Endothelial cell of umbilical vein (primary cell): ENCODE data around the gene PHF24. TPM values are rescaled to one million over a fixed set of nuclear protein-coding genes. Genes with fewer than 3 reads are reported as not detected.

Experiments used
- BruUV-seq: library from RNA; stranded (reverse); fragments of 400-500 nt; replicated peaks from 2 replicates; lab custom pipeline; 2021; lab: Mats Ljungman, UMichigan
- CTCF ChIA-PET: fragments of 300-600, 350-600 bp; sonication (Branson Sonifier 250); formaldehyde crosslinking; loops from one replicate; lab custom pipeline; 2021; ENCODE audit warnings: antibody characterized with exemption, inconsistent platforms; lab: Charles Lee
- POLR2A ChIA-PET: fragments of 300-600, 350-600 bp; sonication (Branson Sonifier 250); formaldehyde crosslinking; loops from one replicate; lab custom pipeline; 2021; ENCODE audit warnings: antibody characterized with exemption, inconsistent platforms; lab: Charles Lee
- DNase-seq: peaks from one replicate; pipeline ENCODE4 v3.0.0-alpha.2; 2011; ENCODE audit warnings: low read depth, low spot score
- FAIRE-seq: peaks from 2 replicates; lab custom pipeline; 2011; peaks lifted over from hg19 to GRCh38; lab: Jason Lieb, UNC
- H2AFZ ChIP-seq: 2 replicates; pipeline ENCODE4 v1.6.0; 2012; ENCODE audit warnings: low read depth, low read length, control low read depth, inconsistent platforms
- H3K27ac ChIP-seq: 2 replicates; pipeline ENCODE4 v1.5.1; 2011; ENCODE audit warnings: low read depth, mild to moderate bottlenecking, control low read depth, low read length, moderate library complexity; ENCODE audit not compliant: insufficient read depth
- H3K27me3 ChIP-seq, 2 experiments: 2 replicates each; pipeline versions ENCODE4 v1.6.0 to v1.6.1; 2011; ENCODE audit warnings: low read length in 2 of 2, mixed read lengths in 1 of 2; ENCODE audit not compliant: control insufficient read depth in 2 of 2, insufficient read depth in 2 of 2
- H3K36me3 ChIP-seq, 2 experiments: 2 replicates in 1 of 2; 3 replicates in 1 of 2; pipeline ENCODE4 v1.5.1; 2011; ENCODE audit warnings: low read length in 2 of 2, mild to moderate bottlenecking in 1 of 2, moderate library complexity in 1 of 2; ENCODE audit not compliant: control insufficient read depth in 2 of 2, insufficient read depth in 2 of 2; ENCODE audit errors: extremely low read depth in 1 of 2
- H3K4me1 ChIP-seq: 3 replicates; pipeline ENCODE4 v1.5.1; 2011; ENCODE audit warnings: mild to moderate bottlenecking, low read length; ENCODE audit not compliant: control insufficient read depth, insufficient read depth; ENCODE audit errors: extremely low read depth
- H3K4me2 ChIP-seq: 2 replicates; pipeline ENCODE4 v1.6.1; 2011; ENCODE audit warnings: low read length, control low read depth, mixed read lengths; ENCODE audit not compliant: insufficient read depth
- H3K4me3 ChIP-seq, 3 experiments: fragments of 200-600 bp in 1 of 3; sonication (generic), shearing (Covaris generic) in 1 of 3; replicated peaks in 1 of 3; 2 replicates each; pipeline ENCODE4 v1.5.1; 2011 to 2016; ENCODE audit warnings: control low read depth in 3 of 3, low read length in 3 of 3, mild to moderate bottlenecking in 2 of 3, inconsistent platforms in 1 of 3, low read depth in 1 of 3, moderate library complexity in 1 of 3; ENCODE audit not compliant: insufficient read depth in 1 of 3
- H3K79me2 ChIP-seq: 2 replicates; pipeline ENCODE4 v1.6.0; 2012; ENCODE audit warnings: low read length, inconsistent platforms; ENCODE audit not compliant: control insufficient read depth, insufficient read depth
- H3K9ac ChIP-seq: replicated peaks from 2 replicates; pipeline ENCODE3; 2011; ENCODE audit warnings: low read length, control low read depth; ENCODE audit not compliant: insufficient read depth; ENCODE audit errors: extremely low read depth
- H3K9me1 ChIP-seq: replicated peaks from 3 replicates; pipeline ENCODE4 v1.6.0; 2011; ENCODE audit warnings: mild to moderate bottlenecking, low read length; ENCODE audit not compliant: control insufficient read depth, insufficient read depth; ENCODE audit errors: extremely low read depth
- H3K9me3 ChIP-seq: replicated peaks from 2 replicates; pipeline ENCODE4 v1.5.1; 2012; ENCODE audit warnings: low read length, inconsistent platforms; ENCODE audit not compliant: control insufficient read depth, insufficient read depth
- H4K20me1 ChIP-seq: replicated peaks from 2 replicates; pipeline ENCODE3; 2011; ENCODE audit warnings: mild to moderate bottlenecking, low read length; ENCODE audit not compliant: control insufficient read depth, insufficient read depth; ENCODE audit errors: extremely low read depth
- CTCF ChIP-seq, 2 donors: IDR thresholded peaks; 1 replicate in 1 of 2; 2 replicates in 1 of 2; pipeline ENCODE4 v1.5.1; 2011; ENCODE audit warnings: low read length in 2 of 2, mild to moderate bottlenecking in 2 of 2, moderate library complexity in 2 of 2, control low read depth in 1 of 2, inconsistent platforms in 1 of 2, low read depth in 1 of 2; ENCODE audit not compliant: insufficient read depth in 1 of 2; ENCODE audit errors: extremely low read depth in 1 of 2
- EZH2 ChIP-seq: IDR thresholded peaks from 2 replicates; pipeline ENCODE4 v1.6.1; 2012; ENCODE audit warnings: borderline replicate concordance, low read depth, mild to moderate bottlenecking, moderate library complexity, low read length, inconsistent platforms; ENCODE audit not compliant: severe bottlenecking
- FOS ChIP-seq: IDR thresholded peaks from 2 replicates; pipeline ENCODE4 v1.6.1; 2011; ENCODE audit warnings: mild to moderate bottlenecking, low read length, moderate library complexity, borderline replicate concordance; ENCODE audit not compliant: insufficient read depth
- GATA2 ChIP-seq: IDR thresholded peaks from 2 replicates; pipeline ENCODE4 v1.7.0; 2011; ENCODE audit warnings: low read depth, mild to moderate bottlenecking, moderate library complexity, mixed read lengths, low read length; ENCODE audit not compliant: insufficient read length, insufficient read depth
- JUN ChIP-seq: IDR thresholded peaks from 2 replicates; pipeline ENCODE4 v1.6.1; 2011; ENCODE audit warnings: borderline replicate concordance, low read depth; ENCODE audit not compliant: insufficient read length, insufficient read depth
- MAX ChIP-seq: IDR thresholded peaks from 2 replicates; pipeline ENCODE4 v1.6.1; 2011; ENCODE audit not compliant: insufficient read depth, insufficient read length
- MYC ChIP-seq: IDR thresholded peaks from one replicate; pipeline ENCODE4 v1.6.1; 2011; ENCODE audit warnings: mild to moderate bottlenecking, low read depth, low read length
- POLR2A ChIP-seq: IDR thresholded peaks from 2 replicates; pipeline ENCODE4 v1.6.1; 2012; ENCODE audit warnings: low read depth, mild to moderate bottlenecking, control low read depth, low read length
- POLR2AphosphoS5 ChIP-seq: IDR thresholded peaks from 2 replicates; pipeline ENCODE4 v1.6.1; 2012; ENCODE audit warnings: low read depth, mild to moderate bottlenecking, control low read depth, low read length, moderate library complexity; ENCODE audit not compliant: insufficient read depth
- dilution Hi-C: fragments of 300-500 bp; cut with MboI; formaldehyde crosslinking; loops from one replicate; pipeline ENCODE4 v1.15.0; 2019; ENCODE audit warnings: low sequenced_read_pairs; ENCODE audit not compliant: extremely low pct_ligation_motif_present
- intact Hi-C: fragments of 100-400 bp; cut with micrococcal nuclease; formaldehyde crosslinking; loops from one replicate; pipeline ENCODE4 v1.10.0; 2022
- polyA plus RNA-seq, 4 experiments: library from polyadenylated mRNA; depleted of rRNA in 3 of 4; stranded (reverse) in 3 of 4; unstranded in 1 of 4; fragments of >200 nt; gene quantifications; 2 replicates each; pipeline versions ENCODE4 v1.2.1 to v1.2.3, GENCODE V29; 2011 to 2012; ENCODE audit warnings: missing spikeins in 1 of 4
- total RNA-seq: library from RNA; stranded (reverse); gene quantifications from 2 replicates; pipeline ENCODE4 v1.2.3, GENCODE V29; 2021

The PHF24 gene
- total and polyA plus RNA-seq, 2 donors (not counting 3 experiments of a cell fraction or from before 2014, with no cell fraction given) = not detected

GRCh38 chr9:34996181-34996904 lies 38.3 kb downstream of the PHF24 start:
- Histone ChIP-seq H3K27me3 (no peaks in the 10 kb centered on the region), H3K4me2 (no peak overlapping the region), H3K9ac (no peak overlapping the region), H3K9me3 (no peaks in the 10 kb centered on the region), H3K9me1 (no peaks in the 10 kb centered on the region), H3K79me2 (no peaks in the 10 kb centered on the region), H3K36me3 (peaks cover 3 to 10% of the 10 kb centered on the region in 2 experiments), H2AFZ (no peak overlapping the region), H4K20me1 (no peaks in the 10 kb centered on the region), H3K4me3 (no peak overlapping the region), H3K4me1 (peaks cover 34% of the 10 kb centered on the region), H3K27ac (no peak overlapping the region)
- ChIA-PET POLR2A (no interaction called here), CTCF (interaction anchor here (3.3 to 5.4 kb wide), 3 partner anchors 12 to 97 kb away, joined by 56 to 127 read pairs (median 59); no protein-coding TSS in a partner anchor)
- DNase-seq (no peak), FAIRE-seq (no peak)
- dilution Hi-C loops (no loop called here), intact Hi-C loops (no loop called here)
- TF ChIP-seq MAX (no peak), POLR2AphosphoS5 (no peak), POLR2A (no peak), GATA2 (no peak), JUN (no peak), CTCF (IDR thresholded peaks at IDR 0.05; ENCODE audit: extremely low read depth in 1 of 2, insufficient read depth in 1 of 2, low read depth in 1 of 2, low read length in 2 of 2) (no peak), MYC (no peak), EZH2 (no peak), FOS (no peak)
- no TSS peak for BruUV-seq
